H9 (cell line): Measurements from ENCODE around the gene CYP2S1. TPM values are rescaled to one million over a fixed set of nuclear protein-coding genes. Genes with fewer than 3 reads are reported as not detected.

Experiments
- DNase-seq: peaks from one replicate; pipeline ENCODE4 v3.0.0-alpha.2; 2017
- H2AFZ ChIP-seq: one replicate; pipeline ENCODE4 v1.6.1; 2013; ENCODE audit warnings: mild to moderate bottlenecking, low read length, control low read depth, moderate library complexity
- H2AK5ac ChIP-seq: 2 replicates; pipeline ENCODE4 v1.6.1; 2013; ENCODE audit warnings: low read length, control low read depth, mixed read lengths; ENCODE audit not compliant: insufficient read length
- H2BK120ac ChIP-seq: one replicate; pipeline ENCODE4 v1.6.1; 2013; ENCODE audit warnings: low read depth, mild to moderate bottlenecking, low read length, control low read depth, inconsistent platforms; ENCODE audit not compliant: poor library complexity, severe bottlenecking
- H2BK12ac ChIP-seq: 2 replicates; pipeline ENCODE4 v1.6.1; 2013; ENCODE audit warnings: low read length, control low read depth, mixed read lengths, low read depth; ENCODE audit not compliant: insufficient read length
- H2BK15ac ChIP-seq: 2 replicates; pipeline ENCODE4 v1.6.1; 2013; ENCODE audit warnings: low read depth, low read length, control low read depth
- H2BK20ac ChIP-seq: one replicate; pipeline ENCODE4 v1.6.1; 2013; ENCODE audit warnings: low read depth, mild to moderate bottlenecking, low read length, control low read depth, inconsistent platforms; ENCODE audit not compliant: poor library complexity, severe bottlenecking
- H2BK5ac ChIP-seq: 2 replicates; pipeline ENCODE4 v1.6.1; 2013; ENCODE audit warnings: low read length, control low read depth, mixed read lengths; ENCODE audit not compliant: insufficient read length
- H3K14ac ChIP-seq: 2 replicates; pipeline ENCODE4 v1.6.1; 2013; ENCODE audit warnings: low read length, control low read depth; ENCODE audit not compliant: insufficient read depth
- H3K18ac ChIP-seq: 2 replicates; pipeline ENCODE4 v1.6.1; 2013; ENCODE audit warnings: low read depth, mild to moderate bottlenecking, mixed read lengths, low read length, control low read depth; ENCODE audit not compliant: insufficient read length
- H3K23ac ChIP-seq: 2 replicates; pipeline ENCODE4 v1.6.1; 2013; ENCODE audit warnings: low read length, control low read depth, mixed read lengths, low read depth; ENCODE audit not compliant: insufficient read length
- H3K23me2 ChIP-seq: 2 replicates; pipeline ENCODE4 v1.6.1; 2013; ENCODE audit warnings: low read depth, mild to moderate bottlenecking, mixed read lengths, low read length, control low read depth; ENCODE audit not compliant: insufficient read length, poor library complexity, severe bottlenecking
- H3K27ac ChIP-seq: 2 replicates; pipeline ENCODE4 v1.5.1; 2013; ENCODE audit warnings: low read length, control low read depth, mixed read lengths, low read depth; ENCODE audit not compliant: insufficient read length
- H3K27me3 ChIP-seq: 2 replicates; pipeline ENCODE4 v1.6.1; 2013; ENCODE audit warnings: low read length, control low read depth, inconsistent platforms; ENCODE audit not compliant: insufficient read depth
- H3K4ac ChIP-seq: 2 replicates; pipeline ENCODE4 v1.6.1; 2013; ENCODE audit warnings: low read depth, mild to moderate bottlenecking, control low read depth, inconsistent platforms, low read length, moderate library complexity
- H3K4me1 ChIP-seq: 2 replicates; pipeline ENCODE4 v1.6.1; 2013; ENCODE audit warnings: low read length, control low read depth, inconsistent platforms; ENCODE audit not compliant: insufficient read depth
- H3K4me2 ChIP-seq: 2 replicates; pipeline ENCODE4 v1.6.1; 2013; ENCODE audit warnings: low read length, control low read depth, mixed read lengths; ENCODE audit not compliant: insufficient read length, insufficient read depth
- H3K56ac ChIP-seq: 2 replicates; pipeline ENCODE4 v1.6.1; 2013; ENCODE audit warnings: low read depth, mild to moderate bottlenecking, mixed read lengths, low read length, control low read depth; ENCODE audit not compliant: insufficient read length
- H3K79me1 ChIP-seq: 2 replicates; pipeline ENCODE4 v1.6.1; 2013; ENCODE audit warnings: low read depth, mild to moderate bottlenecking, moderate library complexity, low read length, control low read depth, inconsistent platforms; ENCODE audit not compliant: insufficient read depth, poor library complexity, severe bottlenecking
- H3K79me2 ChIP-seq: 2 replicates; pipeline ENCODE4 v1.6.1; 2013; ENCODE audit warnings: low read length, control low read depth, inconsistent platforms; ENCODE audit not compliant: insufficient read depth
- H3K9ac ChIP-seq: 2 replicates; pipeline ENCODE4 v1.6.1; 2013; ENCODE audit warnings: low read length, control low read depth, mixed read lengths; ENCODE audit not compliant: insufficient read length; ENCODE audit errors: extremely low read depth
- H3K9me3 ChIP-seq: one replicate; pipeline ENCODE4 v1.6.1; 2013; ENCODE audit warnings: low read depth, low read length, inconsistent platforms; ENCODE audit not compliant: control insufficient read depth
- H3T11ph ChIP-seq: one replicate; pipeline ENCODE4 v1.6.1; 2013; ENCODE audit warnings: mild to moderate bottlenecking, low read length, control low read depth, inconsistent platforms
- H4K20me1 ChIP-seq: one replicate; pipeline ENCODE4 v1.6.1; 2013; ENCODE audit not compliant: control insufficient read depth, insufficient read length, insufficient read depth
- H4K5ac ChIP-seq: 2 replicates; pipeline ENCODE4 v1.6.1; 2013; ENCODE audit warnings: low read depth, mild to moderate bottlenecking, mixed read lengths, low read length, control low read depth; ENCODE audit not compliant: insufficient read length
- H4K8ac ChIP-seq: replicated peaks from 2 replicates; pipeline ENCODE4 v1.6.1; 2013; ENCODE audit warnings: low read length, control low read depth, mixed read lengths, low read depth; ENCODE audit not compliant: insufficient read length
- H4K91ac ChIP-seq: 2 replicates; pipeline ENCODE4 v1.6.1; 2013; ENCODE audit warnings: low read depth, mild to moderate bottlenecking, moderate library complexity, mixed read lengths, low read length, control low read depth; ENCODE audit not compliant: insufficient read length
- H3K27ac Mint-ChIP-seq, 3 experiments: 2 replicates in 2 of 3; 3 replicates in 1 of 3; pipeline ENCODE4 v1.8.0; 2020 to 2021; ENCODE audit warnings: mixed read lengths in 3 of 3, mild to moderate bottlenecking in 1 of 3, moderate library complexity in 1 of 3
- H3K27me3 Mint-ChIP-seq: 2 replicates; pipeline ENCODE4 v1.8.0; 2021; ENCODE audit warnings: low read depth, mild to moderate bottlenecking, moderate library complexity, mixed read lengths
- H3K36me3 Mint-ChIP-seq, 3 experiments: 2 replicates in 2 of 3; 3 replicates in 1 of 3; pipeline ENCODE4 v1.8.0; 2020 to 2021; ENCODE audit warnings: low read depth in 3 of 3, mixed read lengths in 3 of 3; ENCODE audit not compliant: insufficient read depth in 1 of 3
- H3K4me1 Mint-ChIP-seq, 2 experiments: 2 replicates each; pipeline ENCODE4 v1.8.0; 2020; ENCODE audit warnings: mixed read lengths in 2 of 2
- H3K4me3 Mint-ChIP-seq, 2 experiments: 2 replicates in 1 of 2; 3 replicates in 1 of 2; pipeline ENCODE4 v1.8.0; 2020 to 2021; ENCODE audit warnings: mild to moderate bottlenecking in 2 of 2, mixed read lengths in 2 of 2, moderate library complexity in 1 of 2
- H3K9me3 Mint-ChIP-seq, 2 experiments: 2 replicates in 1 of 2; 3 replicates in 1 of 2; pipeline ENCODE4 v1.8.0; 2020; ENCODE audit warnings: mild to moderate bottlenecking in 2 of 2, mixed read lengths in 2 of 2, moderate library complexity in 1 of 2
- CTCF ChIP-seq: fragments of 200-600 bp; sonication (generic); conservative IDR thresholded peaks from 3 replicates; pipeline ENCODE4 v1.8.0; 2021; ENCODE audit warnings: antibody characterized with exemption, mild to moderate bottlenecking
- WGBS: extraction: QIAGEN DNeasy Blood & Tissue Kit; methylation state at CpG from one replicate; pipeline ENCODE4 v1.1.7; 2013; ENCODE audit warnings: missing lambda C conversion rate, low lambda C conversion rate, mixed read lengths; ENCODE audit not compliant: insufficient read length; ENCODE audit errors: extremely low coverage; 5-methylcytosine and 5-hydroxymethylcytosine counted together
- total RNA-seq: library from RNA; stranded (reverse); gene quantifications from 2 replicates; pipeline ENCODE4 v1.2.1, GENCODE V29; 2021

Gene CYP2S1
- total RNA-seq, 1 experiment from 2014 or later = 159 TPM

GRCh38 chr19:41224632-41225031, 31.6 kb downstream of the CYP2S1 start:
- Histone ChIP-seq H2AFZ (no peak overlapping the region), H3K9ac (no peak overlapping the region), H4K5ac (no peak overlapping the region), H3K23ac (no peak overlapping the region), H3K27me3 (no peaks in the 10 kb centered on the region), H4K20me1 (no peaks in the 10 kb centered on the region), H2BK15ac (no peak overlapping the region), H3K9me3 (no peaks in the 10 kb centered on the region), H4K91ac (no peak overlapping the region), H2BK5ac (no peak overlapping the region), H3K18ac (no peak overlapping the region), H3K56ac (no peak overlapping the region), H2BK20ac (no peak overlapping the region), H3K4me2 (no peak overlapping the region), H3K79me2 (no peaks in the 10 kb centered on the region; the same call in 1 of the 2 replicates), H3K14ac (no peak overlapping the region), H2BK120ac (no peak overlapping the region), H4K8ac (no peak overlapping the region), H3K23me2 (peaks cover 9% of the 10 kb centered on the region), H3K27ac (no peak overlapping the region), H3T11ph (no peak overlapping the region), H2BK12ac (no peak overlapping the region), H3K79me1 (no peaks in the 10 kb centered on the region), H3K4ac (no peak overlapping the region), H3K4me1 (peaks cover 5% of the 10 kb centered on the region; the same call in 1 of the 2 replicates), H2AK5ac (no peak overlapping the region)
- H3K4me3 Mint-ChIP-seq = no peak overlapping the region
- peaks cover 12 to 23% (median 15%) of the 10 kb centered on the region in 3 experiments for H3K36me3 Mint-ChIP-seq
- no peaks in the 10 kb centered on the region; a peak in 2 of 5 replicates for H3K9me3 Mint-ChIP-seq
- H3K27ac Mint-ChIP-seq = peak overlapping the region; percentile 37 to 75 (median 41); a peak in 3 of 7 replicates
- DNase-seq = no peak
- WGBS = no CpG with 5 or more reads among the region's 7 CpGs
- no peak for TF ChIP-seq CTCF
- peaks cover 6% of the 10 kb centered on the region for H3K27me3 Mint-ChIP-seq
- H3K4me1 Mint-ChIP-seq = peaks cover 47 to 52% of the 10 kb centered on the region in 2 experiments
